ENCODE data around the gene SLC44A5.
"Not testable (repeated sequence)": the region's sequence is repeated elsewhere in the genome, so short reads cannot be mapped to it uniquely, and the experiment has no call there.

SLC44A5 gene

DNA sequence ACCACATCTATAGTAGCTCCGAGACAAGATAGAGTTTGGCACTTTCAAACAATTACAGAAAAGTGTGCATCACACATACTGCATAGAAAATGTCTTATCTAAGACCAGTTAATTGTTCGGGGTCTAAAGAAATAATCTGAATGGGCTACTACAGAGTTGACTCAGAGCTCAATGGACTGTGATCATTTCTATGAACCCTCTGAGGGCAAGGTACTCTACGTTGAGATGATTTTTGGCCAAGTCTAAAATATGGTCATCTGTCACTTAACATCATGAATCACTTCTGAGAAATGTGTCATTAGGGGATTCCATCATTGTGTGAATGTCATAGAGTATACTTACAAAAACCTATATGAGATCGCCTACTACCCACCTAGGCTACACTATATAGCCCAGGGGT, 123.5 kb downstream of the SLC44A5 start:
- Histone ChIP-seq H3K4ac (ENCODE audit: low read depth, low read length) (no peak overlapping the region), H2BK12ac (ENCODE audit: low read length) (no peak overlapping the region), H3K9me3 (ENCODE audit: insufficient read depth, low read depth, low read length) (peaks cover 5% of the 10 kb centered on the region), H3K4me1 (ENCODE audit: control insufficient read depth in 1 of 2, insufficient read depth in 2 of 2, low read length in 2 of 2) (no peaks in the 10 kb centered on the region), H3K23ac (ENCODE audit: low read length) (no peak overlapping the region), H3K79me1 (ENCODE audit: low read length) (no peaks in the 10 kb centered on the region), H4K8ac (ENCODE audit: low read depth, low read length) (no peak overlapping the region), H4K91ac (ENCODE audit: low read depth, low read length) (no peak overlapping the region), H2AFZ (ENCODE audit: insufficient read depth, low read length, poor library complexity) (no peak overlapping the region), H3K27me3 (ENCODE audit: insufficient read depth, low read length) (no peaks in the 10 kb centered on the region), H2BK5ac (ENCODE audit: low read depth, low read length, poor library complexity) (no peak overlapping the region), H4K12ac (ENCODE audit: low read depth, low read length) (no peak overlapping the region), H3K4me2 (ENCODE audit: low read length) (no peak overlapping the region), H3K79me2 (ENCODE audit: control insufficient read depth, insufficient read depth, low read length, poor library complexity) (no peaks in the 10 kb centered on the region), H3K4me3 (ENCODE audit: low read depth, low read length) (no peak overlapping the region), H2BK120ac (ENCODE audit: insufficient read depth, low read length, poor library complexity) (no peak overlapping the region), H3K18ac (ENCODE audit: low read length) (no peak overlapping the region), H3K27ac (ENCODE audit: low read depth, low read length) (no peak overlapping the region), H2AK5ac (ENCODE audit: low read length) (no peak overlapping the region), H3K14ac (ENCODE audit: low read length) (no peak overlapping the region), H3K36me3 (ENCODE audit: control insufficient read depth in 1 of 2, insufficient read depth in 2 of 2, low read length in 2 of 2) (no peaks in the 10 kb centered on the region), H3K9ac (ENCODE audit: low read length) (no peak overlapping the region)
- no CpG with 5 or more reads among the region's 4 CpGs for WGBS (ENCODE audit: extremely low coverage, insufficient coverage, insufficient read length)
- no peak for DNase-seq

DNA sequence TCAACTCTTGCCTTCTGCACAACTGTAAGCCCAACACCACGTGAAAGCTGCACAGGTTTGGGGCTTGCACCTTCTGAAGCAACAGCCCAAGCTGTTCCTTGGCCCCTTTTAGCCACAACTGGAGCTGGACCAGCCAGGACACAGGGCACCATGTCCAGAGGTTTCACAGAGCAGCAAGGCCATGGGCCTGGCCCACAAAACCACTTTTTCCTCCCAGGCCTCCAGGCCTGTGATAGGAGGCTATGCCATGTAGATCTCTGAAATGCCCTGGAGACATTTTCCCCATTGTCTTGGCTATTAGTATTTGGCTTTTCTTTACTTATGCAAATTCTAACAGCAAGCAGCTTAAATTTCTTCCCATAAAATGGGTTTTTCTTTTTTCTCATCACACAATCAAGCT, 126.1 kb downstream of the SLC44A5 start:
- no peaks in the 10 kb centered on the region for H3K4me1 ChIP-seq (ENCODE audit: control insufficient read depth in 1 of 2, insufficient read depth in 2 of 2, low read length in 2 of 2)
- H2BK120ac ChIP-seq (ENCODE audit: insufficient read depth, low read length, poor library complexity), result no peak overlapping the region
- WGBS (ENCODE audit: extremely low coverage, insufficient coverage, insufficient read length), result no CpG with 5 or more reads among the region's 1 CpG
- no peak overlapping the region for H4K12ac ChIP-seq (ENCODE audit: low read depth, low read length)
- no peaks in the 10 kb centered on the region for H3K79me1 ChIP-seq (ENCODE audit: low read length)
- no peak overlapping the region for H4K8ac ChIP-seq (ENCODE audit: low read depth, low read length)
- H3K23ac ChIP-seq (ENCODE audit: low read length), result no peak overlapping the region
- H3K4me2 ChIP-seq (ENCODE audit: low read length), result no peak overlapping the region
- no peaks in the 10 kb centered on the region for H3K79me2 ChIP-seq (ENCODE audit: control insufficient read depth, insufficient read depth, low read length, poor library complexity)
- H3K18ac ChIP-seq (ENCODE audit: low read length), result no peak overlapping the region
- no peak overlapping the region for H2AFZ ChIP-seq (ENCODE audit: insufficient read depth, low read length, poor library complexity)
- H3K27ac ChIP-seq (ENCODE audit: low read depth, low read length), result no peak overlapping the region
- no peaks in the 10 kb centered on the region for H3K27me3 ChIP-seq (ENCODE audit: insufficient read depth, low read length)
- peak overlapping the region; percentile 49 for H3K4me3 ChIP-seq (ENCODE audit: low read depth, low read length)
- peaks cover 5% of the 10 kb centered on the region for H3K9me3 ChIP-seq (ENCODE audit: insufficient read depth, low read depth, low read length)
- no peak overlapping the region for H2AK5ac ChIP-seq (ENCODE audit: low read length)
- H4K91ac ChIP-seq (ENCODE audit: low read depth, low read length), result no peak overlapping the region
- no peak overlapping the region for H3K14ac ChIP-seq (ENCODE audit: low read length)
- no peak overlapping the region for H3K4ac ChIP-seq (ENCODE audit: low read depth, low read length)
- H2BK12ac ChIP-seq (ENCODE audit: low read length), result no peak overlapping the region
- H2BK5ac ChIP-seq (ENCODE audit: low read depth, low read length, poor library complexity), result no peak overlapping the region
- H3K36me3 ChIP-seq (ENCODE audit: control insufficient read depth in 1 of 2, insufficient read depth in 2 of 2, low read length in 2 of 2), result no peaks in the 10 kb centered on the region
- DNase-seq, result no peak
- H3K9ac ChIP-seq (ENCODE audit: low read length), result no peak overlapping the region

DNA sequence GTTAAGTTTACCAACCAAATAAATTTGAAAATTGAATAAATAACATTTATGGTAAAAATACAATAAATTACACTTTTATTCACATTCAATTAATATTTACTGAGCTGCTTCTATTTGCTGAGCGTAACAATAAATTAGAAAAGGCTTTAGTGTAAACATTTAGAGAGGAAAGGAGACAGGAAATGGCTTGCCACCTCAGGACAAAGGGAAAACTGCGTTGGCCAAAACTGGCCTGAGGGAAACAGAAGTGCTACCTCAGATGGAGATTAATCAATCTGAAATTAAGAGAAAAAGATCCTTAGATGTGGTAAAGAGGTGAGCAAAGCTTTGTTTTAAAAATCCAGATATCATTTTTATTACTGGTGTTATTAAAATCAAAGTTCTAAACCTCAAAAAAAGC, 128.0 kb downstream of the SLC44A5 start:
- H4K12ac ChIP-seq (ENCODE audit: low read depth, low read length), result no peak overlapping the region
- no peaks in the 10 kb centered on the region for H3K36me3 ChIP-seq (ENCODE audit: control insufficient read depth in 1 of 2, insufficient read depth in 2 of 2, low read length in 2 of 2)
- H3K79me1 ChIP-seq (ENCODE audit: low read length), result no peaks in the 10 kb centered on the region
- peaks cover 5% of the 10 kb centered on the region for H3K9me3 ChIP-seq (ENCODE audit: insufficient read depth, low read depth, low read length)
- no peak overlapping the region for H3K18ac ChIP-seq (ENCODE audit: low read length)
- no peak overlapping the region for H2BK12ac ChIP-seq (ENCODE audit: low read length)
- H2BK5ac ChIP-seq (ENCODE audit: low read depth, low read length, poor library complexity), result no peak overlapping the region
- no peak overlapping the region for H2BK120ac ChIP-seq (ENCODE audit: insufficient read depth, low read length, poor library complexity)
- DNase-seq, result no peak
- no peak overlapping the region for H3K4me3 ChIP-seq (ENCODE audit: low read depth, low read length)
- H3K27me3 ChIP-seq (ENCODE audit: insufficient read depth, low read length), result no peaks in the 10 kb centered on the region
- H3K4ac ChIP-seq (ENCODE audit: low read depth, low read length), result no peak overlapping the region
- H3K4me2 ChIP-seq (ENCODE audit: low read length), result no peak overlapping the region
- H3K14ac ChIP-seq (ENCODE audit: low read length), result no peak overlapping the region
- H2AK5ac ChIP-seq (ENCODE audit: low read length), result no peak overlapping the region
- H4K91ac ChIP-seq (ENCODE audit: low read depth, low read length), result no peak overlapping the region
- H3K23ac ChIP-seq (ENCODE audit: low read length), result no peak overlapping the region
- H4K8ac ChIP-seq (ENCODE audit: low read depth, low read length), result no peak overlapping the region
- no peak overlapping the region for H2AFZ ChIP-seq (ENCODE audit: insufficient read depth, low read length, poor library complexity)
- no peak overlapping the region for H3K9ac ChIP-seq (ENCODE audit: low read length)
- H3K27ac ChIP-seq (ENCODE audit: low read depth, low read length), result no peak overlapping the region
- H3K79me2 ChIP-seq (ENCODE audit: control insufficient read depth, insufficient read depth, low read length, poor library complexity), result no peaks in the 10 kb centered on the region
- H3K4me1 ChIP-seq (ENCODE audit: control insufficient read depth in 1 of 2, insufficient read depth in 2 of 2, low read length in 2 of 2), result no peaks in the 10 kb centered on the region
- no CpG with 5 or more reads among the region's 2 CpGs for WGBS (ENCODE audit: extremely low coverage, insufficient coverage, insufficient read length)

DNA sequence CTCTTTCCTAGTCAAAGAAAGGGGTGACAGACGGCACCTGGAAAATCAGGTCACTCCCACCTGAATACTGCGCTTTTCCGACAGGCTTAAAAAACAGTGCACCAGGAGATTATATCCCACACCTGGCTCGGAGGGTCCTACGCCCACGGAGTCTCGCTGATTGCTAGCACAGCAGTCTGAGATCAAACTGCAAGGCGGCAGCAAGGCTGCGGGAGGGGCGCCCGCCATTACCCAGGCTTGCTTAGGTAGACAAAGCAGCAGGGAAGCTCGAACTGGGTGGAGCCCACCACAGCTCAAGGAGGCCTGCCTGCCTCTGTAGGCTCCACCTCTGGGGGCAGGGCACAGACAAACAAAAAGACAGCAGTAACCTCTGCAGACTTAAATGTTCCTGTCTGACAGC, 134.4 kb downstream of the SLC44A5 start:
- not testable (repeated sequence) for H4K8ac ChIP-seq (ENCODE audit: low read depth, low read length); H4K12ac ChIP-seq (ENCODE audit: low read depth, low read length); H3K36me3 ChIP-seq (ENCODE audit: control insufficient read depth in 1 of 2, insufficient read depth in 2 of 2, low read length in 2 of 2); H2AK5ac ChIP-seq (ENCODE audit: low read length); H3K27ac ChIP-seq (ENCODE audit: low read depth, low read length); H4K91ac ChIP-seq (ENCODE audit: low read depth, low read length); H3K27me3 ChIP-seq (ENCODE audit: insufficient read depth, low read length); H2AFZ ChIP-seq (ENCODE audit: insufficient read depth, low read length, poor library complexity); H3K4me1 ChIP-seq (ENCODE audit: control insufficient read depth in 1 of 2, insufficient read depth in 2 of 2, low read length in 2 of 2); H3K9me3 ChIP-seq (ENCODE audit: insufficient read depth, low read depth, low read length); H3K9ac ChIP-seq (ENCODE audit: low read length); H3K4me2 ChIP-seq (ENCODE audit: low read length); H2BK12ac ChIP-seq (ENCODE audit: low read length); H3K23ac ChIP-seq (ENCODE audit: low read length); H3K14ac ChIP-seq (ENCODE audit: low read length); H2BK120ac ChIP-seq (ENCODE audit: insufficient read depth, low read length, poor library complexity); H3K18ac ChIP-seq (ENCODE audit: low read length); DNase-seq; H3K79me1 ChIP-seq (ENCODE audit: low read length); H2BK5ac ChIP-seq (ENCODE audit: low read depth, low read length, poor library complexity); H3K4ac ChIP-seq (ENCODE audit: low read depth, low read length); H3K4me3 ChIP-seq (ENCODE audit: low read depth, low read length); H3K79me2 ChIP-seq (ENCODE audit: control insufficient read depth, insufficient read depth, low read length, poor library complexity)
- WGBS (ENCODE audit: extremely low coverage, insufficient coverage, insufficient read length), result no CpG with 5 or more reads among the region's 12 CpGs

Data from trophoblast cell (in vitro differentiated cells and primary cell).